Ecto neural progenitor cell (in vitro differentiated cells): ENCODE measurements around the gene RPL10A.
A peak's percentile ranks its signal among the peaks of the same experiment; 100 is the strongest.
"Not testable (repeated sequence)": the region's sequence is repeated elsewhere in the genome, so short reads cannot be mapped to it uniquely, and the experiment has no call there.

Experiments
- DNase-seq: peaks from one replicate; pipeline ENCODE4 v3.0.0-alpha.2; 2018; ENCODE audit warnings: low spot score

RPL10A gene

GRCh38 chr6:35468181-35468979 lies at the start of gene RPL10A:
TSS of gene RPL10A (plus strand) at chr6:35468401. CDS start at chr6:35468435, 34 bp downstream.
- peak; percentile 96 for DNase-seq

- no peak for DNase-seq
Observed at GRCh38 chr6:35419417-35419816, 48.8 kb upstream of the RPL10A start.

GRCh38 chr6:35419961-35420360 lies 48.2 kb upstream of the RPL10A start:
- DNase-seq: no peak

GRCh38 chr6:35425284-35425683 lies 42.9 kb upstream of the RPL10A start:
- no peak for DNase-seq

GRCh38 chr6:35426074-35426473 lies 42.1 kb upstream of the RPL10A start:
- DNase-seq: no peak

GRCh38 chr6:35427435-35427834 lies 40.8 kb upstream of the RPL10A start:
- DNase-seq: no peak

GRCh38 chr6:35427851-35428321 lies 40.3 kb upstream of the RPL10A start:
- DNase-seq: no peak

GRCh38 chr6:35428421-35429149 lies 39.6 kb upstream of the RPL10A start:
- DNase-seq: no peak

GRCh38 chr6:35429463-35429862 lies 38.7 kb upstream of the RPL10A start:
- no peak for DNase-seq

GRCh38 chr6:35432291-35432690 lies 35.9 kb upstream of the RPL10A start:
- no peak for DNase-seq

GRCh38 chr6:35432702-35433101 lies 35.5 kb upstream of the RPL10A start:
- not testable (repeated sequence) for DNase-seq

GRCh38 chr6:35435074-35435837 lies 32.9 kb upstream of the RPL10A start:
- no peak for DNase-seq

- DNase-seq: no peak
Observed at GRCh38 chr6:35436071-35436857, 31.9 kb upstream of the RPL10A start.

- DNase-seq: not testable (repeated sequence)
Observed at GRCh38 chr6:35438378-35439065, 29.7 kb upstream of the RPL10A start.

GRCh38 chr6:35439308-35439707 lies 28.9 kb upstream of the RPL10A start:
- DNase-seq: peak; percentile 52

- DNase-seq: peak; percentile 39
Observed at GRCh38 chr6:35441205-35441604, 27.0 kb upstream of the RPL10A start.

GRCh38 chr6:35441642-35442041 lies 26.6 kb upstream of the RPL10A start:
- DNase-seq: peak; percentile 32

GRCh38 chr6:35442693-35443092 lies 25.5 kb upstream of the RPL10A start:
- no peak for DNase-seq

GRCh38 chr6:35443341-35444030 lies 24.7 kb upstream of the RPL10A start:
- peak; percentile 39 for DNase-seq

GRCh38 chr6:35445691-35446090 lies 22.5 kb upstream of the RPL10A start:
- no peak for DNase-seq
